HG03571 (cell line): ENCODE measurements around the gene EFNA5.

Experiments
- ATAC-seq: cut with Tn5 transposase; IDR thresholded peaks from one replicate; pipeline ENCODE4 v1.9.1; 2021; ENCODE audit not compliant: unreplicated experiment

The EFNA5 gene

DNA sequence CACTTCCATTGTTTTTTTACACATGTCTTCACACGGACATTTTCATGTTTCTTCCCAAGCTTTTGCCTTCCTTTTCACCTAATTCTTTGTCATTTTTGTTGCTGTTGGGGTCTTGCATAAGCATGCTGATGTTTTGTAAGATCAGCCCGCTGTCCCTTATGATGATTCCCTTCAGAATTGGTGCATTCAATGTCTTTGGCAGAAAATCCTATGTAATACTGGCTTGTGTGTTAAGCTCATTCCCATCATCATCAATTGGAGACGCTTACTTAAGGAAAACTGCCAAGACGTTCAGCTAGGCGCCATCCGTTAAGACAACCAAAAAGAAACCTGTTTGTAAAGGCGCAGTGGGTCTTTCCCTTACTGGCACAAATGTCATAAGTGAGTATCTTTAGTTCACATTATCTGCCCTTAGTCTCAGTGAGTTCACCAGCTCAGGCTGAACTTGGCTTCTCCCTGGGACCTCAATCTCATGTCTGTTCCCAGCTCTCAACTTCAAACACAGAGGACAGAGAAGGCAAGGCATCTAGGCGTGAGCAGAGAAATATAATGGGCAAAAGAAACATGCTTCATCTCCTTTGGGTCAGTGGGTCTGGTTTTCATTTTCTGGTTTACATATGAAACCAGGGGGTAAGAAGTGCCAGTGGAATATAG lies 97.9 kb downstream of the EFNA5 start:
- no peak for ATAC-seq

GRCh38 chr5:107571621-107572536 lies 98.9 kb downstream of the EFNA5 start:
- peak; percentile 47 for ATAC-seq

DNA sequence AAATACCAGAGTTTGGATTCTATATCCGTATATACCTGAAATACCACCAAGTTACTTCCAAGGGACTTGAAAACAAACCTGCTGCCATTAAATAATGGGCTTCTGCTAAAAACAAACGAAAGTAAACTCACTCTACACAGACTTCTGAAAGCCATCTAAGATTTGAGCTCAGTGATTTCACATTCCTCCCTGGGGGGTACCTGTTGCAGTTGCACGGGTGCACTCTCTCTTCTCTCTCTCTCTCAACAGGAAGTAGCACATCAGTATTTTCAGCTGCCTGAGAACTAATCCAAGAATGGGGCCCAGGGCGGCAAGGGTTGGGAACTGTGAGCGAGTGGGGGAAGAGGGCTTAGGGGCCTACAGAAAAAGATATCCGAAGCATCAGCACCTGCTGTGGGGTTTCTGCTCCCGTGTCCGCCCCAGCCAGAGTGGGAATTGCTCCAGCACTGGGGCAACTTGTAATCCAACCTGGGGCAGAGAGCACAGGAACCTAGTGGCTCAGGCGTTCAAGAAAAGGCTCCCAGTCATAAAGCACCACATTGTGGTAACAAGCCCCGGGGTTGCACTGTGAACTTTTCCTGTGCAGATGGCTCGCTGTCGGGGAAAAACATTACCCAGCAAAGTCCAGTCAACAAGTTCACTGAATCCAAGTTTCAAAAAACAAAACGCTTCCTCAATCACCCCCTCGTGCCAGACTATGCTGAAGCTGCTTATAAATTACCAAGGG lies 99.8 kb downstream of the EFNA5 start:
- peak; percentile 83 for ATAC-seq

GRCh38 chr5:107570181-107570580 lies 100.6 kb downstream of the EFNA5 start:
- no peak for ATAC-seq

GRCh38 chr5:107567901-107568671 lies 102.7 kb downstream of the EFNA5 start:
- ATAC-seq: no peak

DNA sequence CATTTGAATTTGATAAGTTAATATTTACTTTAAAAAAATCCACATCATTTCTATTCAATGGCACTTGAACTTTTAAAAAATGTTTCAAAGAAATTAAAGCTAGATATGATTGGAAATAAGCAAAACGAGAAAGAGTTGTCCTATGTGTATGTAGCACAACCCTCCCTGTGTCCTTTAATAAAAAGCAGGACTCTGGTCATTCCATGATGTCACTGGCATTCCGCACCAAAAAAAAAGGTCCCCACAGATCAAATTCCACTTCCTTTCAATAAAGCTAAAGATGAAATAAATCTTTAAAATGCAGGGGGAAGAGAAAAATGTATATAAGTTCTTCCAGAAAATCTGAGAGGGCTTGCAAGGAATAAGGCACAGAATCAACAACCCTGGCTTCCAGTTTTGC lies 103.8 kb downstream of the EFNA5 start:
- no peak for ATAC-seq

- ATAC-seq: no peak
These were observed 104.7 kb downstream of the EFNA5 start for GRCh38 chr5:107565791-107566767.

DNA sequence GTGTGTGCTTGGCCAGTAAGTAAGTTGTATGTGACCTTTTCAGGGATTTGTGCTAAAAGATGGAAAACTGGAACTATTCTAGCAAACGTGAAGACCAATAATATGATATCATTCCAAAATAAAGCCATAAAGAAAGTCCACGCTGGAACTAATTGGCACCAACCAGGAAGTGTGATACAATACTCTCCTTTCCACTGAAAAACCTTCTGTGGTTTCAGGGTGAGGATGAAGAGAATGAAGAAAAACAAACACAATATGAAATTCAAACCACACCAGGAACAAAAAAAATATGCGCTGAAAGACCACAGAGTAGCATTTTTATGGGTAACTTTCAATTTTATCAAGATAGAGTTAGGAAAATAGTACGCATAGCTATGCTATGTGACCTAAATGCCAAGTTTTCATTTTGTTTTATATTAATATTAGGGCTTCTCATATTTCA lies 105.8 kb downstream of the EFNA5 start:
- ATAC-seq: no peak

GRCh38 chr5:107563959-107564544 lies 106.7 kb downstream of the EFNA5 start:
- no peak for ATAC-seq

- no peak for ATAC-seq
These were observed 110.4 kb downstream of the EFNA5 start for GRCh38 chr5:107560377-107560776.

DNA sequence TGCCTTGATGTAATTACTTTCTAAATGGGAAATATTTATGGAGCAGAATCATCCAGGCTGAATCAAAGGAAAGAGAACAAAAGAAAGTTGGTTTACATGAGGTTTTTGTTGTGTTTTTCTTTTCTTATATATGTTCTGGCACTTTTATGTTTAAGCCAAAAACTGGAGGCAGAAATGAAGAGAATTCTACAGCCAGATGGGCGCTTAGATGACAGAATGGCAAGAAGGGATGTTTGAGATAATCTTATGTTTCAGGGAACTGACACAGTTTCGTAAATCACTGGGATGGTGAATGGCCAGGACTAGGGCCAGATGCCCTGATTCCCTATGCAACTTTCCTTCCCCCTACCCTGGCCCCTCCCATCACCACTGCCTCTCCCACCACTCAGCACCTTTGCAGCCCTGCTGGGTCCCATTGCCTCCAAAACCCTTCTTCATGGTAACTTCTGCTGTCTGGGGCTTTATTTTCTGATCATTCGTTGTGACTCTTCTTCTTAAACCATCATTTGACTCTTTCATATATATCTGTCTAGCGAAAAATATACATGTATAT lies 111.8 kb downstream of the EFNA5 start:
- no peak for ATAC-seq

DNA sequence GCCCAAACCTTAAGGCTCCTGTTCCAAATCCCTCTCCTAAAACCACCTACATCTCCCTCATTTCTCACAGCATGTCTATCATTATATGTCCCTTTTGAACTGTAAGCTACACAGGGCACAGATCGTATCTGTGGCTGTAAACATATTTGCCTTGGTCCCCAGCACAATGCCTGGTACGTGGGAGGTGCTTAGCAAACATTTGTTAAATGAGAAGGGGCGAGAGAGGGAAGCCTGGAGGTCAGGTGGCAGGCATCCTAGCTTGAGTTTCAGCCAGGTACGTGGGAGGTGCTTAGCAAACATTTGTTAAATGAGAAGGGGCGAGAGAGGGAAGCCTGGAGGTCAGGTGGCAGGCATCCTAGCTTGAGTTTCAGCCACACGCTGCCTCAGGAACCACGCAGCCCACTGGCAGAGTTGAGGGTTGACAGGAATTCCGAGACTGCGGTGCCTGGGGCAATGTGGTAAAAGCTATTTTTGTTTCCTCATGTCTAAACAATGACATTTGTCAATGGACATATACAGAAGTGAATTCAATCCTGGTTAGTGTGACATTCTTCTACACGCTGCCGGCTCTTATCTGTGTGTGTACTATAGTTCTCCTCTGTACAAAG lies 113.6 kb downstream of the EFNA5 start:
- ATAC-seq: no peak

GRCh38 chr5:107556575-107556974 lies 114.2 kb downstream of the EFNA5 start:
- no peak for ATAC-seq

DNA sequence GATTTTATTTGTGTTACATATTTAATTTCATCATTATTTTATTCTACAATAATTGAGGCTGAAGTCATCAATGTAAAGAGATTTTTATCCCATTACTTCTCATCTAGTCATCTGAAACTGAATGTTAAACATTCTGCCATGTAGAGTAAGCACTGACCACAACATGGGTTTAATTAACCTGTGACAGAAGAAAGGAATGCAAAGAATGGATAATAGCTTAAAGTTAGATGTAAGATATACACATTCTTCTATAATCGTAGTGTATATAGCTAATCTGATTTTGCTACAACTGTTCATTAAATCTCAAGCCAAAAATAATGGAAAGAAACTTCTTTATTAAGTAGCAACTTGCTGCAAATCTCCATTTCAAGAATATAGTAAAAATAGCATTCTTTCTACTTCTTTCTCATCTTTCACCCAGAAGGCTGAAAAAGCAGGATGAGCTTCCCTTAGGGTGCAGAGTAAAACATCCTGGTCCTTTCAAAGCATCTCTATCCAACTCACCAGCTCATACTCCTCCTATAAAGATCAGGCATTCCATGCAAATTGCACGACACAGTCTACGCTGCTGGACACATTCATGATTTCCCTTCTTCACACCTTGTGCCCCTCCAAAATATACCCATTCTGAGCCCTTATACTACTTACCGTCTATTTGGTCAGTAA lies 115.2 kb downstream of the EFNA5 start:
- no peak for ATAC-seq

- ATAC-seq: no peak
These were observed 115.8 kb downstream of the EFNA5 start for GRCh38 chr5:107554776-107555424.

GRCh38 chr5:107553117-107553555 lies 117.6 kb downstream of the EFNA5 start:
- ATAC-seq: no peak

- no peak for ATAC-seq
These were observed 119.6 kb downstream of the EFNA5 start for GRCh38 chr5:107551088-107551487.
